SK-MEL-5 (cell line): Measurements from ENCODE around the gene PIPOX. TPM values are rescaled to one million over a fixed set of nuclear protein-coding genes. Genes with fewer than 3 reads are reported as not detected.
"Not testable (repeated sequence)": the region's sequence is repeated elsewhere in the genome, so short reads cannot be mapped to it uniquely, and the experiment has no call there.

Source experiments
- DNase-seq: peaks from one replicate; pipeline ENCODE4 v3.0.0-alpha.2; 2016; ENCODE audit warnings: low read depth, low spot score
- in situ Hi-C: cut with HindIII; loops from 2 replicates; pipeline ENCODE4 v1.10.0; 2016; ENCODE audit warnings: low sequenced_read_pairs, high pct_unique_total_duplicates, low pct_unique_long_range_greater_than_20kb
- total RNA-seq: library from RNA; depleted of rRNA; stranded (reverse); fragments of >200 nt; shearing (Covaris generic); gene quantifications from 2 replicates; pipeline ENCODE4 v1.2.3, GENCODE V29; 2014

The PIPOX gene
- total RNA-seq, 1 experiment from 2014 or later: 0.21 TPM

DNA sequence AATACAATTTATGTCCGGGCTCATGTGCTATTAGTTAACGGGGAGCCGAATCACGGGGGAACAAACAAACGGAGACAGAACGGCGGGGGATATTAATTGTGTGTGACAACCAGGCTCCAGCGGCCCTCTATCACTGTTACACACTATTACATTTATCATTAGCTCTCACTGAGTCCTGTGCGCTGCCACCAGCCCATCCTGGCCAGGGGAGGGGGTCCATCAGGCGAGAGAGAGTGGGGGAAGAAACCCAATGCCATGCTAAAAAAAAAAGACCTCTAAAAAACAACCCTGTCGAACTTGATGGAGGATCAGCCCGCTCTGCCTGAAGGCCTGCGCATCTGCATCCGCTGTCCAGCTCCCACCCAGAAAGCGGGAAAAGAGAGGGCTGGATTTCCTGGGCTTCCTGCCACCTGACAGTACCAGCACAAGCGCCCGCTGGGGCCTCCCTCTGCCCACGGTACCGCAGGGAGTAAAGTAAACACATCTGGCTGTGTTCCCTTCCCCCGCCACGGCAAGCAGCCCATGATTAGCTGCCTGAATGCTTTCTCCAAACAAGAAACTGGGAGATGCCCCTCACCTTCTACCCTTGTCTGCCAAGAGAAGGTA, 41.7 kb downstream of the PIPOX start:
- DNase-seq: no peak
- in situ Hi-C loops: no loop called here

DNA sequence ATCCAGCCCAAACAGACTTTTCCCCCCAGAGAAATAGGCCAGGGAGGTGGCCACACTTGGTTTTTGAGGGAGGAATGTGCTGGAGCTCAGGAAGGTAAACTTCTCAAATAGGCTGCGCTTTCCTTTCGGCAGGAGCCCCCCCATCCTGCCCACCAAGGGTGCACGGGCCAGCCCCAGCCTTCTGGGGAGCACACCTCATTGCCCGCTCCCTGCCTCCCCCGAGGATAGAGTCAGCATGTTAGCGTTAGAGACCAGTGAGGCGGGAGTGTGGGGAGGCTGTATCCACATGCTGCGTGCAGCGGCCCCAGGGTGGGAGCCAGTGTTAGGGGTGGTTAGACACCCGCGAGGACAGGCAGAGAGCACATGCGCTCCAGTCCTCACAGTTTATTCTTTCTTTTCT, 42.3 kb downstream of the PIPOX start:
- no peak for DNase-seq
- in situ Hi-C loops: no loop called here

DNA sequence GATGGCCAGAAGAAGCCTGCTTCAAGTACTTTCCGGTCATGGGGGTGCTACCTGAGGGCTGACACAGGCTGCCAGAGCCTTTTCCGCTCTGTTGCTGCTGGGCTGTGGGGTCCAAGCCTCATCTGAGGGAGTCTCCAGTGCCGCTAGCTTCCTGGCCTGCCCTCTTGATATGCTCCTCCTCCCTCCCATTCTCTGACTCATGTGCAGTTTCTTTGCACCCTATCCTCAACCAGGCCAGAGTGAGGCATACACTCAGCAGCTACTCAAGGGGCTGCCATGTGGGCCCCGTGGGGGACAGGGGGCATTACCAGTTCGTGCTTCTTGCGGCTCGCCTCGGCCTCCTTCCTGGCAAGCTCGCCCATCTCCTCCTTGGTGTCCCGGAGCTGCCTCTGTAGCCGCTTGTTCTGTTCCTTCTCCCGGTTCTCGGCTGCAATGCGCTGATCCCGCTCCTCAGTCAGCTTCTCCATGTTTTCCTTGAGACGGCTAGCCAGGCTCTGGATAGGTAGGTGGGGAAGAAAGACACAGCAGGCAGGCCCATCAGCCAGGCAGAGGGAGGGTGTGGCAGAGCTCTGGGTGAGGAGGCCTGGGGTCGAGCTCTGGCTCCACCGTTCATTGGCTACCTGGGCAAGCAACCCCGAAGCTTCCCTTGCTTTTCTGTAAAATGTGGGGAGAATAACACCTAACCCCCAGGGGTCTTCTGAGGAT, 43.8 kb downstream of the PIPOX start:
- in situ Hi-C loops: no loop called here
- DNase-seq: no peak

DNA sequence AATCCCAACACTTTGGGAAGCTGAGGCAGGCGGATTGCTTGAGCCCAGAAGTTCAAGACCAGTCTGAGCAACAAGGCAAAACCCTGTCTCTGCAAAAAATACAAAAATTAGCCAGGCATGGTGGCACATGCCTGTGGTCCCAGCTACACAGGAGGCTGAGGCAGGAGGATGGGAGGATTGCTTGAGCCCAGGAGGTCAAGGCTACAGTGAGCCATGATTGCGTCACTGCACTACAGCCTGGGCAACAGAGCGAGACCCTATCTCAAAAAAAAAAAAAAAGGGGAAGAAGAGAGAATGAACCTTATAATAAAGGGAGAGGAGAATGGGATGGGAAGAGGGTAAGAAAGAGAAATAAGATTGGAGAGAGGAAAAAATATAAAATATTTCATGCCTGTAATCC, 45.8 kb downstream of the PIPOX start:
- DNase-seq, in situ Hi-C loops: not testable (repeated sequence)

DNA sequence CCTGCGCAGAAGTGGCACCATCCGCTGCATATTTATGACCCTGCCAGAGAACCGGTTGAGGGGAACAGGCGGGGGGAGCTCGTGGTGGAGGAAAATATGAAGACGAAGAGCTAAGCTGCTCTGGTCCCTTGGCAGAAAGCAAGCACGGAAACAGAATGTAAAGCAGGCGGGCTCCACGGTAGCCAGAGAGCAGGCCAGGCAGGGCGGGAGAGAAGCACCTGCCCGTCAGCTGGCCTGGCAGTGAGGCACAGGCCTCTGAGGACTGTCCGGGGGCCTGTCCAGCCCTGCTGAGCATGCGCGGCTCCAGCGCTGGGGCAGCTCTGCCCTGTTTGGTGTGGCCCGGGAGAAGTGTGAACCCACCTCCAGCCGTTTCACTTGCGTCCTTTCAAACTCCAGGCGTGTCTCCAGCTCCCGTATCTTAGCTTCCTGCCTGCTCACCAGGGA, 46.7 kb downstream of the PIPOX start:
- no peak for DNase-seq
- in situ Hi-C loops: no loop called here

DNA sequence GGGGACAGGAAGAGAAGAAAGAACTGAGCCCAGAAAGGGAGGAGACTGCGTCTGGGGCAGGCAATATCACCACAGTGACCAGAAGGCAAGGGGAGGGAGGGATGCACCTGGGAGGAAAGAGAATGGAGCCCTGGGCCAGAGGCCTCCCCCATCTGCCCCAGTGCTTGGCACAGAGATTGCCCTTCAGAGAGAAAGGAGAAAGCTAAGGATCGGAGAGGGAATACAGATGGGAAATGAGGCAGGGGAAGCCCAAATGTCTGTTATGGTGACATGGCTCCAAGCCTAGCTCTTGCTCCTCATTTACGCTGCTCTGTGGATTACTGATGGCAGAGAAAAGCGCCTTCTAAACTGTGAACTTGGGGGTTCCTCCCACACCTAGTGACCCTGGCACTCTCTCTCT, 47.2 kb downstream of the PIPOX start:
- in situ Hi-C loops: no loop called here
- no peak for DNase-seq

DNA sequence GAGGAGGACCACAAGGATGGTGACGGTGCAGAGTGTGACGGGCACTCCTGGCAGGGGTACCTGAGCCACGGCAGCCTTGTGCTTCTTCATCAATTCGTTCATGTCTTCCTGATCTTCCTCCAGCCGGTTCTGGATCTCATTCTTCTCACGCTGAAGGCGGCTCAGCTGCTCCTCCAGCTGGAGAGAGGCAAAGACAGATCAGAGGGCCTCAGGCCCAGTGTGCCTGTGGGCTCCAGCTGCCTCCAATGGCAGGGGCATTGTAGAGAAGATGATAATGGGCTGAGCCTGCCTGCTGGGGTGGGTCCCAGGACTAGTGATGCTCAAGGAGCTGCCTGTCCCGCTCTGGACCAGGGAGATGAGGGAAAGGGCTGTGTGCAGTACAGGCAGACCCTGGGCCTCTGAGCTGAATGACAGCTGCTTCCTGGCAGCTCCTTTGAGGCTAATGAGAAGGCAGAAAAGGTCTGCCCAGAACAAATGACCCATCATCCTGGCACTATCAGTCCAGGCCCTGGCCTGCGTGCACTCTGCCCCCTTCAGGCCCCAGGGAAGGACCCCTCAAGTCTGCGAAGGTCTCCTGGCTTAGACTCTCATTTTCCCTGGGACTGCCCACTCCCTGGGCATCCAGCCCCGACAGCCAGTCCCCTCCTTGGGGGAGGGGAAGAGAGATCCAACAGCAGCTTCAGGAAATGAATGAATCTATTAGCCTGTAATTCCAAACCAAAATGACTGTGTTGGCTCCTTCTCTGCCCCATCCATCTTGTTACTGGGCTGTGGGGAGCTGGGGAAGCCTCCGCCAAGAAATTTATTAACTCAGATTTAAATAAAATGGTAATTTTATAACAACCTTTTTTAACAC, 48.0 kb downstream of the PIPOX start:
- in situ Hi-C loops: no loop called here
- no peak for DNase-seq

DNA sequence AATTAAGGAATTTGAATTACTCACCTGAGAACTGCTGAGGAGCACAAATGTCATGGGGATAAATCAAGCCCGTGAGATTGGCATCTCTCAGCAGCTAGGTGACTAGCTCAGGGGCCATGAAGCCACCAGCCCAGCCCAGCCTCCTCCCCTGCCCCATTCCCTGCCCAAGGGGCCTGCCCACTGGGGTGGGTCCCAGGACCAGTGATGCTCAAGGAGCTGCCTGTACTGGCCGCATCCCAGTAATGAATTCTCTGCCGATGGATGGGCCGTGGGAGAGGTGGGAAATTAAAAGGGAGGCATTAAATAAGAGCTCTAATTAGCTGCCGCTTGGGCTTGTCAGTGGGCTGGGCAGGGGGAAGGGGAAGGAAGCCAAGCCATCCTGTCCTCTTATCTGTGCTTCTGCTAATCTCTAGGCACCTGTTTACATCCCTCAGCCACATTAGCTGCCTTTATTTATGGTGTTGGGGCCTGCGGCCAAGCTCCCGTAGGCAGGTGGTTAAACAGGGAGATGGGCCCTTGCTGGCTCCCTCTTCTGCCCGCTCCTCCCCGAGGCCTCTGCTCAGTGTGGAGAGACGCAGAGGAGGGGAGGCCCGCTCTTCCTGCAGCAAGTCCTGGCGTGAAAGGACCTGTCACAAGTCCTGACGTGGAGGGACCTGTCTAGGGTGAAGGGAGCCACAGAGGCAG, 48.8 kb downstream of the PIPOX start:
- DNase-seq: no peak
- in situ Hi-C loops: no loop called here

DNA sequence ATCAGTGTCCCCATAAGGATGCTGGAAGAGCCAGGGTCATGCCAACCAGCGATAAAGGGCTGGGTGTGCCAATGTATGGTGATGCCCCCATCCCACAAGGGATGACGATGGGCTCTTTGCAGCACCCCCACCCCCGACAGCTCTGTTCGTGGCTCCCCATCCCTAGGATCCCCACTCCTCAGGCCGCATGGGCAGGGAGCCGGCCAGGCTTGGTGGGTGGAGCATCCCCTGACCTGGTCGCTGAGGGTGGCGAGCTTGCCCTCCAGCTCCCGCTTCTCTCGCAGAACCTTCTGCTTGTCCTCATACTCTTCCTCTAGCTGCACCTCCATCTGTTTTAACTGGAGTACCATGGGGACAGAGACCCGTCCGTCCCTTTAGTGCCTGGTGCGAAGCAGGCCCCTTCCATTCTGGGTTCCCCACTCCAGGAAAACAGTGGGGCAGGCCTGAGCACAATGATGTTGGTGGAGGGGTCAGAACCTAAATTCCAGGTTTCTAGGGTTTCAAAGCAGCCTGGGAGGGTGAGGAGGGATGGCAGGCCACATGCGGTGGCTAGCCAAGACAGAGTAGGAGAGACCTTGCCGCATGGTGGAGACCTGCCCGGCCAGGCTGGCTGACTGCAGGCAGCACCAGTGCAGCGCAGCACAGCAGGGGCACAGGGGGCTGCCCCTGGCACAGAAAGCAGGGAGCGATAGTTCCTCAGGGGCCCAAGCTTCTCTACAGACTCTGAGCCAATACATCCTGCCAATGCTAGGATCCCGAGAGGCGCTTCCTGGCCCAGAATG, 50.3 kb downstream of the PIPOX start:
- no peak for DNase-seq
- in situ Hi-C loops: no loop called here

DNA sequence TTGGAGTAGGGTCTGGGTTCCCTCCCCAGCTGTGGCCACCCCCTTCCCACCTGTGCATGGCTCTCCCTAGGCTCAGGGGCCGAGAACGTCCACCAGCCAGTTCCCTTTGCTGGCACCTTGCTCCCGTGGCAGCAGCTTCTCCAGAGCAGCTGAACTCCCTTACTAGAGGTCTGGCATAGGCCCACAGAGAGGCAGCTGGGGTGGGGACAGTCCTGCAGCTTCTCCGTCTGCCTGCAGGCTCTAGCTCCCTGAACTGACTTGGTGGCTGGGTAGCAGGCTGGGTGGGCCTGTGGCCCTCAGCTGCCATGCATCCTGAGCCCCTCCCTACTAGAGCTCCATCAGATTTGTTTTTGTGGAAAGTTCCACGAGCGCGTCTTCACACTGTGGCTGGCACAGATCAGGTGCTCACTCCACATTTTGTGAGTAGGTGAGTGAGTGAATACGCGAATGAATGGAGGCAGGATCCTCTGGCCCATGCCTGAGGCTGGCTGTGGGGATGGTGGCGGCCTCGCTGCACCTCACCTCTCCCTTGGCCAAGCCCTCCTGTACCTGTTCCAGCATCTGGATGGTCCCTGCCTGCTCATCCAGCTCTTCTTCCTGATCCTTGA, 51.3 kb downstream of the PIPOX start:
- DNase-seq: no peak
- in situ Hi-C loops: no loop called here

DNA sequence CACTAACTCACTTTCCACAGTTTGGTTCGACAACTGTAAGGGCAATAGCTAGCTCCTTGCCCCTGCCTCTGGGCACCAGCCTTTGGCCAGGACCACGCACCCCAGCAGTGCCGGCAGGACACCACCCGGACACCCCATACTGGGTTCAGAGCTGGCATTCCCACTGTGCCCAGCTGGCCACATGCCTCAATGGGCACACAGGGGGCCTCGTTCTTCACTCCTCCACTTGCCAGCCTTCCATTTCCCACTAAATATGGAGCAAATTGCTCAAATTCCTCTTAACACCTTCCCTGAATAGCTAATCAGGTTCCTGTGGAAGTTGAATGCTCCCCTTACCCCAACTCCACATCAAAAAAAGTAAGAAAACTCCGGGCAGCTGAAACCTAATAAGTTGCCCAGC, 52.5 kb downstream of the PIPOX start:
- in situ Hi-C loops: no loop called here
- DNase-seq: no peak

DNA sequence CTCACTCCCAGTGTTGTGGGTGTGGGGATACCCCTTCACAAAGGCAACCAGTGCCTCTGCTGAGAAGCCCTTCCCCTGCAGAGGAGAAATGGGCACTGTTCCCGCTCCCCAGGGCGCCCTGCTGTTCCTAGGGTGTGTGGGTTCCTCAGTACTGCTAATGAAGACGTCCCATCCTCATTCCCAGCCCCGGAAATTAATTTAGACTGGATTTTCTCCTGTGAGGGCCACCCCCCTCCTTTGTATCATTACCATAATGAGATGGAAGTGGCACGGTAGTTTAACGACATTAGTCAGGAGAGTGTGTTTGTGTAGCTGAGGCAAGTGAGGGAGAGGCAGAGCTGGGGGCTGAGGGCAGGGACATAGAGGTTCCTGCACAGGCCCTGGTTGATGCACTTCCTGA, 53.2 kb downstream of the PIPOX start:
- in situ Hi-C loops: no loop called here
- no peak for DNase-seq

DNA sequence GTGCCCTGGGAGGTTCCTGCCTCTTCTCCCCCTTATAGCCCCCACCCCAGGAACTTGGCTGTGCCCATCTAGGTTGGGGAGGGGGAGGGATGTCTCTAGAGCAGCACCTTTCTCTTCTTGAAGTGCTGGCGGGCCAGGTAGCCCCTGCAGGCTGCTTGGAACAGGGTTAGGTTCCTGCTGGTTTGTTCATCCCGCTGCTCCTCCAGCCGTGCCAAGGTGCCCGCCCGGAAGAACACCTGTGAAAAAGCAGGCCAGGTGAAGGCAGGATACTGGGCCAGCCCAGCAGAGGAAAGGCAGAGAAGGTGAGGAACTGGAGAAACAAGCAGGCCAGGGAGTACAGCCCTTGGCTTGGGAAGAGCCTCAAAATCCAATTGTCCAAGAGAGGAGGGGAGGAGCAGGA, 56.6 kb downstream of the PIPOX start:
- in situ Hi-C loops: no loop called here

DNA sequence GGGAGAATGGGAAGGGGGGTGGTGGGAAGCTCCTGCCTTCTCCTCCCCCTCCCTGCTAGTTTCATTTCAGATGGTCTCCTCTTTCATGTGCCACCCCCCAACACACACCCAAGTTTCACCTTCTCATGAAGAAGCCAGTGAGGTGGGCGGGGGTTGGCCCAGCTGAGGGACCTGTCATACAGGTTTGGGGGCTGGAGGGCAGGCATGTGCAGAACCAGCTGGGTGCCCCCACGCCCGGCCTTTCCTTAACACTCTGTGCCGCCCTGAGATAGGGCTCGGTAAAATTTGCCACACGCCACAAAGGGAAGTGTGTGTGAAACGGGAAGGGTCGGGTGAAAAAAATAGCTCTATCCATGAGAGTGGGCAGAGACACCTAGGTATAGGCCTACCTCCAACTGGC, 57.4 kb downstream of the PIPOX start:
- in situ Hi-C loops: no loop called here
- DNase-seq: no peak

More for the DNA sequence above, 56.6 kb downstream of the PIPOX start:
- no peak for DNase-seq

DNA sequence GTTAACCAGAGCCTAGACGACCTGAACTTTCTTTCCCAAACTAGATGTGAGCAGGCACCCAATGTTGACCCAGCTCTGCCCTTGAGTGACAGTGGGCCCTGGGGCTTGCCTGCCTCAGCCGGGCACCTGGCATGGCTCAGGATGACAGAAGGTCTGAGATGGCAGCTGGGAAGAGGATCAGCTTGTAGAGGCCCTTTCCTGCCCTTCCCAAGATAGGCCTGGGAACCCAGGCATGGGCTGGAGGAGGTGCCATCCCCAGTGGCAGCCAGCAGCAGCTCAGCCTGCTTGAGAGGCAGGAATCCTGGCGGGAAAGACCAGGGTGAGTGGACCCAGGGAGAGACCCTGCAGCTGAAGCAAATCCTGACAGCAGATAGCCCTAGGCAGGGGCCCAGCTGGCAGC, 59.1 kb downstream of the PIPOX start:
- in situ Hi-C loops: no loop called here
- DNase-seq: no peak

DNA sequence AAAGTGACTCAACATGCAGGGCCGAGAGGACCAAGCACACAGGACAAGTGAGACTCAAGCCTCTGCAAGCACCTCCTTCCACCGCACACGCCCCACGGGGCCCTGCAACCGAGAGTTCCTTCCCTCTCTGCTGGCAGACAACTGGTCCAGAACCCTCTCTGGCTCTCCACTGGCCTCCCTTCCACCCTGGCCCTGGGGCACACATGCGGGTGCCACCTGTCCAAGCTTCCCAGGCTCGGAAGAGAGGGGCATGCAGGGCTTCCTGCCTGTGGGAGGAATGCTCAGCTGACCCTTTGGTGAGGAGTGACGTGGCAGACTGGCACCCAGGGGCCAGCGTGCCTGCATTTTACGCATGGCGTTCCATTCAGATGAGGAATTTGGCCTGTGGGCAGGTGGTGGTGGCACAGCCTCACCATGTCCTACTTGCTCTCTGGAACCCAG, 59.8 kb downstream of the PIPOX start:
- no peak for DNase-seq
- in situ Hi-C loops: no loop called here

DNA sequence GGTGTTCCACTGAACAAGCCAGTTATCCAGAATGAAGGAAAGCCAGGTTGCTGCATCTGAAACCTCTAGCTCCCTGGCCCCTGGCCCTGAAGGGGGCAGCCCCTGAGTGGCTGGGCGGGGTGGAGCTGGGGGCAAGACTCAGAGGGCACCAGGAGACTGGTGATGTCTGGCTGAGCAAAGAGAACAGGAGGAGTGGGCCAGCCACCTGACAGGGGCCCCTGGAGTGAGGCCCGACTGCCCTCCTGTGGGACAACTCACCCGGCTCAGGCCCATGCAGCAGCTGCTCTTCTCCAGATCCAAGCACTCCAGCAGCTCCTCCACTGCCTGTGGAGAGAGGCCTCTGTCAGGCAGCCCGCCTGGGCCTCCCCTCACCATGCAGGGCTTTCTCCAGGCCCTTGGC, 60.4 kb downstream of the PIPOX start:
- in situ Hi-C loops: no loop called here
- no peak for DNase-seq
